Measurements from ENCODE around the gene GNPAT.

Gene GNPAT

GRCh38 chr1:231252336-231252735 lies 11.3 kb downstream of the GNPAT start:
- Histone ChIP-seq H3K9me3 (ENCODE audit: low read length) (peaks cover 3% of the 10 kb centered on the region; the same call in 1 of the 2 replicates), H3K79me2 (ENCODE audit: insufficient read depth, low read length) (peaks cover 6% of the 10 kb centered on the region), H3K4me1 (ENCODE audit: insufficient read depth, low read length, severe bottlenecking) (no peaks in the 10 kb centered on the region), H3K9ac (ENCODE audit: low read length) (no peak overlapping the region), H3K27me3 (ENCODE audit: insufficient read depth, low read length) (no peaks in the 10 kb centered on the region), H3K36me3 (ENCODE audit: insufficient read depth, low read length) (peaks cover 68% of the 10 kb centered on the region), H3K9me2 (ENCODE audit: low read depth, low read length) (no peaks in the 10 kb centered on the region), H4K20me1 (ENCODE audit: insufficient read depth, low read length) (no peaks in the 10 kb centered on the region), H2AFZ (ENCODE audit: low read length) (no peak overlapping the region), H3K27ac (ENCODE audit: low read depth, low read length, poor library complexity, severe bottlenecking) (no peak overlapping the region), H3F3A (ENCODE audit: insufficient read depth, low read length) (no peaks in the 10 kb centered on the region), H3K4me2 (ENCODE audit: low read length) (no peak overlapping the region), H3K4me3 (ENCODE audit: low read depth, low read length, poor library complexity, severe bottlenecking) (no peak overlapping the region)
- no peak for TF ChIP-seq EZH2 (IDR thresholded peaks at IDR 0.05; ENCODE audit: borderline replicate concordance, low read length)
- TF ChIP-seq, protein P1, sequence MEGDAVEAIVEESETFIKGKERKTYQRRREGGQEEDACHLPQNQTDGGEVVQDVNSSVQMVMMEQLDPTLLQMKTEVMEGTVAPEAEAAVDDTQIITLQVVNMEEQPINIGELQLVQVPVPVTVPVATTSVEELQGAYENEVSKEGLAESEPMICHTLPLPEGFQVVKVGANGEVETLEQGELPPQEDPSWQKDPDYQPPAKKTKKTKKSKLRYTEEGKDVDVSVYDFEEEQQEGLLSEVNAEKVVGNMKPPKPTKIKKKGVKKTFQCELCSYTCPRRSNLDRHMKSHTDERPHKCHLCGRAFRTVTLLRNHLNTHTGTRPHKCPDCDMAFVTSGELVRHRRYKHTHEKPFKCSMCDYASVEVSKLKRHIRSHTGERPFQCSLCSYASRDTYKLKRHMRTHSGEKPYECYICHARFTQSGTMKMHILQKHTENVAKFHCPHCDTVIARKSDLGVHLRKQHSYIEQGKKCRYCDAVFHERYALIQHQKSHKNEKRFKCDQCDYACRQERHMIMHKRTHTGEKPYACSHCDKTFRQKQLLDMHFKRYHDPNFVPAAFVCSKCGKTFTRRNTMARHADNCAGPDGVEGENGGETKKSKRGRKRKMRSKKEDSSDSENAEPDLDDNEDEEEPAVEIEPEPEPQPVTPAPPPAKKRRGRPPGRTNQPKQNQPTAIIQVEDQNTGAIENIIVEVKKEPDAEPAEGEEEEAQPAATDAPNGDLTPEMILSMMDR (IDR thresholded peaks at IDR 0.05; ENCODE audit: low read length), result no peak

- Histone ChIP-seq H4K20me1 (ENCODE audit: insufficient read depth, low read length) (no peaks in the 10 kb centered on the region), H3K4me3 (ENCODE audit: low read depth, low read length, poor library complexity, severe bottlenecking) (no peak overlapping the region), H3K4me2 (ENCODE audit: low read length) (no peak overlapping the region), H3K27ac (ENCODE audit: low read depth, low read length, poor library complexity, severe bottlenecking) (no peak overlapping the region), H3K9ac (ENCODE audit: low read length) (no peak overlapping the region), H2AFZ (ENCODE audit: low read length) (no peak overlapping the region), H3F3A (ENCODE audit: insufficient read depth, low read length) (no peaks in the 10 kb centered on the region), H3K27me3 (ENCODE audit: insufficient read depth, low read length) (no peaks in the 10 kb centered on the region), H3K4me1 (ENCODE audit: insufficient read depth, low read length, severe bottlenecking) (no peaks in the 10 kb centered on the region), H3K9me3 (ENCODE audit: low read length) (peaks cover 24% of the 10 kb centered on the region), H3K9me2 (ENCODE audit: low read depth, low read length) (no peaks in the 10 kb centered on the region), H3K36me3 (ENCODE audit: insufficient read depth, low read length) (peaks cover 94% of the 10 kb centered on the region), H3K79me2 (ENCODE audit: insufficient read depth, low read length) (no peaks in the 10 kb centered on the region)
- TF ChIP-seq, protein P1 (IDR thresholded peaks at IDR 0.05; ENCODE audit: low read length), result no peak
- no peak for TF ChIP-seq EZH2 (IDR thresholded peaks at IDR 0.05; ENCODE audit: borderline replicate concordance, low read length)
Measured at GRCh38 chr1:231260351-231260750, 19.3 kb downstream of the GNPAT start.

- Histone ChIP-seq H3K79me2 (ENCODE audit: insufficient read depth, low read length) (no peaks in the 10 kb centered on the region), H3K9me2 (ENCODE audit: low read depth, low read length) (no peaks in the 10 kb centered on the region), H3K4me2 (ENCODE audit: low read length) (no peak overlapping the region), H3K4me1 (ENCODE audit: insufficient read depth, low read length, severe bottlenecking) (no peaks in the 10 kb centered on the region), H4K20me1 (ENCODE audit: insufficient read depth, low read length) (no peaks in the 10 kb centered on the region), H3K36me3 (ENCODE audit: insufficient read depth, low read length) (peaks cover 91% of the 10 kb centered on the region), H3F3A (ENCODE audit: insufficient read depth, low read length) (no peaks in the 10 kb centered on the region), H3K27ac (ENCODE audit: low read depth, low read length, poor library complexity, severe bottlenecking) (no peak overlapping the region), H3K27me3 (ENCODE audit: insufficient read depth, low read length) (no peaks in the 10 kb centered on the region), H2AFZ (ENCODE audit: low read length) (no peak overlapping the region), H3K9me3 (ENCODE audit: low read length) (peaks cover 6% of the 10 kb centered on the region), H3K9ac (ENCODE audit: low read length) (no peak overlapping the region), H3K4me3 (ENCODE audit: low read depth, low read length, poor library complexity, severe bottlenecking) (no peak overlapping the region)
- TF ChIP-seq, protein P1 (IDR thresholded peaks at IDR 0.05; ENCODE audit: low read length), result no peak
- no peak for TF ChIP-seq EZH2 (IDR thresholded peaks at IDR 0.05; ENCODE audit: borderline replicate concordance, low read length)
Measured at GRCh38 chr1:231264642-231265041, 23.6 kb downstream of the GNPAT start.
